Skin of body (tissue), 2 donors: ENCODE results near the gene TNFSF8. TPM values are rescaled to one million over a fixed set of nuclear protein-coding genes. Genes with fewer than 3 reads are reported as not detected.

Experiments used
- DNase-seq: peaks from one replicate; lab custom pipeline; 2025; lab: John Stamatoyannopoulos, UW
- total RNA-seq: library from RNA; depleted of rRNA; stranded (reverse); fragments of >200 nt; gene quantifications from one replicate; pipeline ENCODE4 v1.2.3, GENCODE V29; 2014

The TNFSF8 gene
- total RNA-seq, 1 donor from 2014 or later: 1.6 TPM

DNA sequence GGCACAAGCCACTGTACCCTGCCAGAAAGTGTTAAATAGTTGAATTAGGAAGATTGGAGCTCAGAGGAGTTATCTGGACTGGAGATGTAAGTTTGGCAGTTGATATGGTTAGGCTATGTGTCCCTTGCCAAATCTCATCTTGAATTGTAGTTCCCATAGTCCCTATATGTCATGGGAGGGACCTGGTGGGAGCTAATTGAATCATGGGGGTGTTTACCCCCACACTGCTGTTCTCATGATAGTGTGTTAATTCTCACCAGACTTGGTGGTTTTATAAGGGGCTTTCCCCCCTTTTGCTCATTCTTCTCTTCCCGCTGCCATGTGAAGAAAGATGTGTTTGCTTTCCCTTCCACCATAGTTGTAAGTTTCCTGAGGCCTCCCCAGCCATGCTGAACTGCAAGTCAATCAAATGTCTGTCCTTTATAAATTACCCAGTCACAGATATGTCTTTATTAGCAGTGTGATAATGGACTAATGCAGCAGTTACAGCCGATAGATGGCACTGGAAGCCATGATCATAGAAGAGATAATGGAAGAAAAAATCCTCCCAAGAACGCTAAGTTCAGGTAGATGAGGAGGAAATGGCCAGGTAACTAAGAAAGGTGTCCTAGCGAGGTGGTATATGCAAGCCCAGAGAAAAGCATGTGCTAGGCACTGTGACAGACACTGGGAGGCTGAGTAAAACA lies 51.4 kb downstream of the TNFSF8 start:
- no peak for DNase-seq

DNA sequence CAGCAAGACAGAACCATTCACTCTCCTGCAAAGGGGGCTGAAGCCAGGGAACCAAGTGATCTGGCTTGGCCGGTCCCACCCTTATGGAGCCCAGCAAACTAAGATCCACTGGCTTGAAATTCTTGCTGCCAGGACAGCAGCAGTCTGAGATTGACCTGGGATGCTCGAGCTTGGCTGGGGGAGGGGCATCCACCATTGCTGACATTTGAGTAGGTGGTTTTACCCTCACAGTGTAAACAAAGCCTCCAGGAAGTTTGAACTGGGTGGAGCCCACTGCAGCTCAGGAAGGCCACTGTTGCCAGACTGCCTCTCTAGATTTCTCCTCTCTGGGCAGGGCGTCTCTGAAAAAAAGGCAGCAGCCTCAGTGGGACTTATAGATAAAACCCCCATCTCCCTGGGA lies 60.5 kb downstream of the TNFSF8 start:
- DNase-seq: no peak

DNA sequence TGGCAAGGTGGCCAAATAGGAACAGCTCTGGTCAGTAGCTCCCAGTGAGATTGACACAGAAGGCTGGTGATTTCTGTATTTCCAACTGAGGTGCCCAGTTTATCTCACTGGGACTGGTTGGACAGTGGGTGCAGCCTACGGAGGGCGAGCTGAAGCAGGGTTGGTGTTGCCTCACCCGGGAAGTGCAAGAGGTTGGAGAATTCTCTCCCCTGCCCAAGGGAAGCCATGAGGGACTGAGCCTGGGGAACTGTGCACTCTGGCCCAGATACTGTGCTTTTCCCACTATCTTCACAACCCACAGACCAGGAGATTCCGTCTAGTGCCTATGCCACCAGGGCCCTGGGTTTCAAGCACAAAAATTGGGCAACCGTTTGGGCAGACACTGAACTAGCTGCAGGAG lies 61.0 kb downstream of the TNFSF8 start:
- DNase-seq: no peak

DNA sequence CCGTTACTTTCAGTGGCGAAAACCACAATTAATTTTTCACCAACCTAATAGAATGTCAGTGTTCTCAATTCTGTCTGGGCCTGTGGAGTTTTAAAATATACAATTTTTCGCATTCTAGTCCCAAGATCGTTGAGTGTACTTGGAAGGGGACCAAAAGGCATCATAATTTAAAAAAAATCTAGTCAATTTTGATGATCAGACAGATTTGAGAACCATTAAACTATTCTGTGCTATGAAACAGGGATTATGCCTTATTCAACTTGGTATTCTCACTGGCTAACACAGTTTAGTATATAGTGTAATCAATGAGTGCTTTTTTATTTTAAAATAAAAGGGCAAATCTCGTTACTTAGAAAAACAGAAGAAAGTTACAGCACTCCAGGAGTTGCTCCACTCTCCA lies 63.1 kb downstream of the TNFSF8 start:
- DNase-seq: no peak

DNA sequence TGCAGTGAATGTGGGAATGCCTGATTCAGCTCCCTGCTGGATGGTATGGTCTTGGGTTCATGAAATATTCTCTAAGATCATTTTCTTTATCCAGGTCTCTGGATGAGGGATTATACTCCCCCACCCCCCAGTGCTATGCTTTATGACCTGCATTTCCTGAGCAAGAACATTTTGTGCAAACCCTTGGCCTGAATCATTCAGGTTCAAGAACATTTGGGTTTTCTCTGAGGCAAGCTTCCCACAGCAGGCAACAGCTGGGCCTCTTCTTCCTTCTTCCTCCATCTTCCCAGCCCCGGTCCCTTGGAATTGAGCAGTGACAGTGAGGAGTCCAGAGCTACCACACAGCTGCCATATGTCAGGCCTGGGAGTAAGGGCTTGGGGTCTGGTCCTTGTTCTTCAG lies 65.9 kb downstream of the TNFSF8 start:
- no peak for DNase-seq

DNA sequence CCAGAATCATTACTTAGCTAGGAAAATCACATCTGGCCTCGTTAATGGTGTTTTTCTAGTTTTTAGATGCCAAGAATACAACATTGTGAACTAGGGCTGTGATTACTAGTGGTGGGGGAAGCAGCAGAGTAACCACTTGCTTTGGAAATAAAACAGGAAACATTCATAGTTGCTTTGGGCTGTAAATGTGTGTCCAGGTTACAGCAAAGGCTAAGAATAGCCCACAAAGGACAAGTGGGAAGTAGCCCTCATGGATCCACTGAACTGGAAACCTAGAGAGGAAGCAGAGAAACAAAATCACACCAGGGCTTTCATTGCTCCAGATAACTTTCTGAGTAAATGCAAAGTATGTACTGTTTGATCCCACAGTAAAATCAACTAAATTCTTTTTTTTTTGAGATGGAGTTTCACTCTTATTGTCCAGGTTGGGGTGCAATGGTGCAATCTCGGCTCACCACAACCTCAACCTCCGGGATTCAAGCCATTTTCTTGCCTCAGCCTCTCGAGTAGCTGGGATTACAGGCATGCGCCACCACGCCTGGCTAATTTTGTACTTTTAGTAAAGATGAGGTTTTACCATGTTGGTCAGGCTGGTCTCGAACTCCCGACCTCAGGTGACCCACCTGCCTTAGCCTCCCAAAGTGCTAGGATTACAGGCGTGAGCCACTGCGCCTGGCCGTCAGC lies 68.3 kb downstream of the TNFSF8 start:
- DNase-seq: peak; percentile 26

DNA sequence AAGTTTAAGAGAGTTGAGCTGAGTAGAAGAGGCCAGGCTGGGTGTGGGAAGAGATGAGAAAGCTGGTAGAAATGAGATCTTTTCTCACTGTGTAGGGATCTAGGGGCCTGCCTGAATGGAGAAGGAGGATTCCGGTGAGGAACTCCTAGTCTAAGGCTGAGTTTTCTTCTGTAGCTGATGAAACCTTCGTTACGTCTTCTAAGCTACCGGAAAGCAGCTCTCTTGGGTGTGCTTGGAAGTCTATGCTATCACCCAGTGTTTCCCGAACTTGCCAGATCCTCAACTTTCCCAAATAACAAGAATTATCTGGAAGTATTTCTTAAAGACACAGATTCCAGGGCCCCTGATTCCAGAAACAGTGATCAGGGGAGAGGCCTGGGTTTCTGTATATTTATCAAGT lies 69.1 kb downstream of the TNFSF8 start:
- DNase-seq: no peak

DNA sequence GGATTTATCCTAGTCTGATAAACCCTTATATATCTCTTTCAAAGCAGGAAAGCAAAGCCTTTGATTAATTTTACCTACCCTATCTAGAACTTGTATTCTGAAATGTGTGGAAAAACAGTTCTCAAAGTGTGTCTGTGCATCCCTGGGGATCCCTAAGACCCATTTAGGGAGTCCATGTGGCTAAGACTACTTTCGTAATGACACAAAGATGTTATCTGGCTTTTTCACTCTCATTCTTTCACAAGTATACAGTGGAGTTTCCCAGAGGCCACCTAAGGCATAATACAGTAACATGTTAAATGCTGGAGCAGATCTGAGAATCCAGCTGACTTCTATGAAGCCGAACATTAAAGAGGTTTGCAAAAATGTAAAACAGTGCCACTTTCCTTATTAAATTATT lies 70.2 kb downstream of the TNFSF8 start:
- peak; percentile 28 for DNase-seq

DNA sequence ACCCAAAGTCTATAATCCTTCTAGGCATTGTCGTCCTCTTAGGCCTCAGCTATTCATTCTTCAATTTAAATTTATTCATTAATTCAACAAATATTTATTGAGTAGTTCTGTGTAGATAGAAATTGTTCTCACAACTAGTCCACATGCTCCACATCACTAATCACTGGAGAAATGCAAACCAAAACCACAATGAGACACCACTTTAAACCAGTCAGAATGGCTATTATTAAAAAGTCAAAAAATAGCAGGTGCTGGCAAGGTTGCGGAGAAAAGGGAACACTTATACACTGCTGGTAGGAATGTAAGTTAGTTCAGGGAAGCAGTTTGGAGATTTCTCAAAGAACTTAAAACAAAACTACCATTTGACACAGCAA lies 73.5 kb downstream of the TNFSF8 start:
- no peak for DNase-seq

DNA sequence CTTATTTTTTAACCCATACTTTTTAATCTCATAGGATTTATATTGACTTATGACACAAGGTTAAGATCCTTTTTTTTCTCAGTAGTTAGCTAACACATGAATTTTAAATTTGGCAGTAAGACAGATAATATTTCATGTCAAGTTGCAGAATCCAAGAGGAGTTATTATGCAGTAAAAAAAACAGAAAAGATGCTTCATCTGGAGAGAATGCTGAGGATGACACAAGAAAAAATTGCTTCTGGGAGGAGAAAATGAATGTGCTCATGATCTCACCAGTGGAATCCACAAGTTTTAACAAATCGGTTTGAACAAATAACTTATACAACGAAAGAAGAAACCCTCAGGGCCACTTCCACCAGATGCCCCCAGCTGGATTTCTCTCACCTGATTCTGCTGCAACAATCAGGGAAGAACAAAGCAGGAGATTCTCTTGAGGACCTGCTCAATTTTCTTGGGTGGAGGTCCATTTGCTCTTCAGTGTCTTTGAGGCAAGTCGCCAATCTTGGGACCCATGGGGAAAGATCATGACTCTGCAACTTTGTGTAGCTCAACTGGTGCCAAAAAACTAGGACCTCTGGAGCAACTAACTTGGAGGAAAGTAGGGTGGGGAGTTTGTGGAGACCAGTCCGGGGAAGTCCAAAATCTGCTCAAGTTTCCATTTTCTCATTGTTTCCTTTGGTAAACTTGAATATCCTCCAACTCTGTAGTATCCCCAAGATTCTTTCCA lies 74.0 kb downstream of the TNFSF8 start:
- DNase-seq: peak; percentile 77

DNA sequence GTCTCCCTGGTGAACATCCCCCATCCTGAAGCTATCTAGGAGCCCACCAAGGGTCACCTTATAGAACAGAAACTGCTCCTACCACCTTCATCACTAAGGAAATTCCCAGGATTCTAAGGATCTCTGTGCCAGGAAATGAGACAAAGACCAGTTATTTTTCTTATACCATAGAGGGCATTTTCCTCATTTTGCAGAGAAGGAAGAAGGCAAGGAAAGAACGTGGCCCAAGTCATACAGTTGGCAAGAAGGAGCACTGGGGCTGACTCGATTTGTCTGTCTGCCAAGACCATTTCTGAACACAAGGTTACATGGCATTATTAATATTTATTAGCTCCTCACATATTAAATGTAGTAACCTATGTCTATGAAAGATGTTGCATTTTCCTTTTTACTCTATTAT lies 74.9 kb downstream of the TNFSF8 start:
- DNase-seq: no peak

DNA sequence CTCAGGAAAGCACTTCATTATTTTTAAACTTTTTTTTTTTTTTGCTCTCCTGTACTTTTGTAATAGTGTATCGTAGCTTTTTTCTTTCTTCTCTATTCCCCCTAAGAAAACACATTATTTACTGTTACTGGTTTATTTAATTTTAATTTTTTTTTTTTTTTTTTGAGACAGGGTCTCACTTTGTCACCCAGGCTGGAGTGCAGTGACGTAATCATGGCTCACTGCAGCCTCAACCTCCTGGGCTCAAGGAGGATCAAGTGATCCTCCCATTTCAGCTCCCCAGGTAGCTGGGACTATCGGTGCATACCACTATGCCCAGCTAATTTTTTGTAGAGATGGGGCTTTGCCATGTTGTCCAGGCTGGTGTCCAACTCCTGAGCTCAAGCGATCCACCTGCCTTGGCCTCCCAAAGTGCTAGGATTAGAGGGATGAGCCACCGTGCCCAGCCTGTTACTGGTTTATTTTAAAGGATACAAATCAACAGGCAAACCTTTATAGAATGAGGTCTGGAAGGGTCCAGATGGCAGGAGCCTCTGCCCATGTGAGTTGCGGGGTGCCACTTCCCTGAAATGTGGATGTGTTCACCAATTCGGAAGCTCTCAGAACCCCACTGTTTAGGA lies 75.5 kb downstream of the TNFSF8 start:
- no peak for DNase-seq

DNA sequence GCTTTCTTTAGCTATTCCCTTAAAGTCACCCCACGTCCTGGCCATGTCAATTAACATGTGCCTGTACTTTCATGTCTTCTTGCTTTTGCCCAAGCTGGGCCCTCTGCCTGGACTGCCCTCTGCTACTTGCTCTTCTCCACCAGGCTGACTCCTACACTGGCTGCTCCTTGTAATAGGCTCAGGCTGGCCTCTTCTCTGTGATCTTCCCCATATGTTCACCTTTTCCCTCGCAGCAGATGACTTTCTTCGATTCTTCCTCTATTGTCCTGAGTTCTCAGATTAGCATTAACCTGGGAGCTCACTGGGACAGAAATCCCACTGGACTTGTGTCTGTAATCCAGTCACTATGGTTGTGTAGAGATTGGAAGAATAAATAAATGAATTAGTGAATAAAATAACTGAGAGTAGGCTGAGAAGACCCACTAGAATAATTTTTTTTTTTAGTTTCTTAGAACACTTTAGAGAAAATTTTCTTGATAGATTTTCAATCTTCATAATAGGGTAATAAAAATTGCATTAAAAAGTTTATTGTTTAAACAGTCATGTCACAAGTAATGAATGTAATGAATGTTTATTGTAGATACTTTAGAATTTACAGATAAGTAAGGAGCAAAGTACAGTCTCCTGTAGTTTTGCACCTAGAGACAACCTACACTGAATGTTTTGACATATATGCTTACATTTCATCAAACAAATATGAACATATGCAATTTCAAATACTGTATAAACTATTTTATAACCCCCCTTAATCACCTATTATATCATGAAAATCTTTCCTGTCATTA lies 77.1 kb downstream of the TNFSF8 start:
- DNase-seq: no peak

DNA sequence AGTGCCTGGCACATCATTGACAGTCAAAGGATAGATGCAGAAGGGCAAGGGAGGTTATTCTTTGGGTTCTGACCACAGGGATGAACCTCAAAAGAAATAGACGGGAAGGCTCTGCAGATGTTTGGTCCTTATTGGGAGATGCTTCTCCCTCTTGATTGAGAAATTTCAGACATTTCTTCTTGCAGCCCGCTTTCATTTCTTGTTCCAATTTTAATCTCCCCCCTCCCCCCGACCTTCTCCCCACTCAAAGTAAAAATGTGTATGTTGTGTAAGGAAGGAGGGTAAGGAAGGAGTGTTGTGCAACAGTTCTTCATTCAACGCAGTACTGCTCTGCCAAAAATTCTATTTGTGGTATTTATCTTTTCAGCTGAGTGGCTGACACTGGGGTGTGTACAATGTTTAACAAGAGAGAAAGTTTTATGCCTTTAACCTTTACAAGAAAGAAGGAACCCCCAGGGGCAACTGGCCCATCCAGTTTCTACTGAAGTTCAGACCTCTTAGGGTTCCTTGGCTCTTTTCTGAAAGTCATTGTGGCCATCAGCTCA lies 78.3 kb downstream of the TNFSF8 start:
- peak; percentile 73 for DNase-seq

DNA sequence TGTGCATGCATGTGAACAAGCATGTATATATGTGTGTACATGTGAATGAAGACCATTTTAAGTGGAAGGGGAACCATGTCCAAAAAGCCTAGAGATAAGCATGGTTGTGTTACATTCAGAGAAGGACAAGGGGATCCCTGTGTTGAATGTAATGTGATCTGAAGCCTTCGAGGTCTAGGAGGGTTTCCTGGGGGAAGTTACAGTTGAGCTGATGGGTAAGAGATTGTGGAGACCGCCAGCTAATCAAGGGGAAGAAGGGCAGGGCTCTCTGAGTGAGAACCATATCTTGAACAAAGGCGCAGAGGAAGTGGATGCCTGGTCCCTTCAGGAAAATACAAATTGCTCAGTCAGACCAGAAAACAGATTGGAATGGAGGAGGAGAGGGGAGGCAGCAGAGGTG lies 79.1 kb downstream of the TNFSF8 start:
- DNase-seq: no peak

Other genes with a start within 250 kb of the TNFSF8 start
- gene TEX48, start 248.4 kb downstream of the TNFSF8 start, total RNA-seq: not detected
- 0.59 TPM for gene TNFSF15, start 124.6 kb downstream of the TNFSF8 start, total RNA-seq
- gene TNC, start 187.6 kb upstream of the TNFSF8 start, total RNA-seq: 43.4 TPM